GM23248 (cell line): Measurements from ENCODE around the gene MMP27.

Experiments used
- EZH2 ChIP-seq: fragments of 200-600 bp; sonication (generic); IDR thresholded peaks from 2 replicates; pipeline ENCODE4 v1.6.1; 2018; ENCODE audit warnings: antibody characterized with exemption, mild to moderate bottlenecking; ENCODE audit not compliant: insufficient read depth, poor library complexity, severe bottlenecking
- EZH2phosphoT487 ChIP-seq: fragments of 200-600 bp; sonication (generic); IDR thresholded peaks from 2 replicates; pipeline ENCODE4 v1.6.1; 2018; ENCODE audit warnings: antibody characterized with exemption, moderate library complexity, mild to moderate bottlenecking, low read depth; ENCODE audit not compliant: insufficient read depth

- no peak for TF ChIP-seq EZH2phosphoT487
- no peak for TF ChIP-seq EZH2
Observed at GRCh38 chr11:102666331-102666957, 39.1 kb downstream of the MMP27 start.
